D721Med (cell line): ENCODE data around the gene TUBGCP5.
A peak's percentile ranks its signal among the peaks of the same experiment; 100 is the strongest.
"Not testable (repeated sequence)": the region's sequence is repeated elsewhere in the genome, so short reads cannot be mapped to it uniquely, and the experiment has no call there.

Source experiments
- DNase-seq: peaks from one replicate; pipeline ENCODE4 v3.0.0; 2011; ENCODE audit warnings: low spot score; ENCODE audit not compliant: insufficient read length
- FAIRE-seq: peaks from 2 replicates; lab custom pipeline; 2011; peaks lifted over from hg19 to GRCh38; lab: Jason Lieb, UNC
- CTCF ChIP-seq: IDR thresholded peaks from 2 replicates; pipeline ENCODE4 v1.5.1; 2012; ENCODE audit warnings: mild to moderate bottlenecking, control low read depth; ENCODE audit not compliant: insufficient read depth; ENCODE audit errors: missing control alignments

The TUBGCP5 gene

GRCh38 chr15:23038726-23039142, 635 bp downstream of the TUBGCP5 start:
- no peak for DNase-seq
- FAIRE-seq = no peak
- TF ChIP-seq CTCF = no peak

- no peak for FAIRE-seq
- DNase-seq = peak; percentile 46
- peak; percentile 60 for TF ChIP-seq CTCF
Measured at GRCh38 chr15:23035964-23036566, 3.3 kb downstream of the TUBGCP5 start.

GRCh38 chr15:23033979-23034378, 5.4 kb downstream of the TUBGCP5 start:
- no peak for TF ChIP-seq CTCF
- FAIRE-seq (no peak), DNase-seq (no peak)

GRCh38 chr15:23026218-23026617, 13.2 kb downstream of the TUBGCP5 start:
- TF ChIP-seq CTCF = no peak
- no peak for DNase-seq
- FAIRE-seq = no peak

- DNase-seq (no peak), FAIRE-seq (no peak)
- no peak for TF ChIP-seq CTCF
Measured at GRCh38 chr15:23022156-23022555, 17.2 kb downstream of the TUBGCP5 start.

GRCh38 chr15:23014394-23015000, 24.9 kb downstream of the TUBGCP5 start:
- DNase-seq (no peak), FAIRE-seq (no peak)
- no peak for TF ChIP-seq CTCF

- DNase-seq (no peak), FAIRE-seq (no peak)
- no peak for TF ChIP-seq CTCF
Measured at GRCh38 chr15:23013681-23014080, 25.7 kb downstream of the TUBGCP5 start.

GRCh38 chr15:23012616-23013015, 26.8 kb downstream of the TUBGCP5 start:
- DNase-seq, FAIRE-seq: not testable (repeated sequence)
